CD14-positive monocyte (primary cell): ENCODE measurements around the gene FOXD4. TPM values are rescaled to one million over a fixed set of nuclear protein-coding genes. Genes with fewer than 3 reads are reported as not detected.
"Not testable (repeated sequence)": the region's sequence is repeated elsewhere in the genome, so short reads cannot be mapped to it uniquely, and the experiment has no call there.

Source experiments
- DNase-seq, 3 donors: peaks; one replicate each; pipeline ENCODE4 v3.0.0-alpha.2; 2011 to 2022
- H2AFZ ChIP-seq: 2 replicates; pipeline ENCODE4 v1.6.0; 2012; ENCODE audit warnings: mild to moderate bottlenecking, low read depth, low read length, inconsistent platforms; ENCODE audit not compliant: insufficient read depth, poor library complexity, severe bottlenecking
- H3K27ac ChIP-seq, 2 donors: 1 replicate in 1 of 2; 2 replicates in 1 of 2; pipeline ENCODE4 v1.5.1; 2012 to 2013; ENCODE audit warnings: low read length in 2 of 2, control low read depth in 1 of 2, inconsistent platforms in 1 of 2, low read depth in 1 of 2, mild to moderate bottlenecking in 1 of 2
- H3K27me3 ChIP-seq, 2 donors: one replicate each; pipeline versions ENCODE4 v1.6.0 to v1.6.1; 2011 to 2013; ENCODE audit warnings: low read length in 2 of 2; ENCODE audit not compliant: control insufficient read depth in 2 of 2, insufficient read depth in 2 of 2
- H3K36me3 ChIP-seq, 2 donors: replicated peaks in 1 of 2; 1 replicate in 1 of 2; 2 replicates in 1 of 2; pipeline versions ENCODE4 v1.5.1 to v1.6.1; 2012 to 2013; ENCODE audit warnings: low read length in 2 of 2, control low read depth in 1 of 2, inconsistent platforms in 1 of 2, mild to moderate bottlenecking in 1 of 2; ENCODE audit not compliant: insufficient read depth in 2 of 2, control insufficient read depth in 1 of 2
- H3K4me1 ChIP-seq, 2 donors: 1 replicate in 1 of 2; 2 replicates in 1 of 2; pipeline versions ENCODE4 v1.5.1 to v1.6.1; 2012 to 2013; ENCODE audit warnings: low read length in 2 of 2, control low read depth in 1 of 2, inconsistent platforms in 1 of 2, mild to moderate bottlenecking in 1 of 2, moderate library complexity in 1 of 2; ENCODE audit not compliant: insufficient read depth in 2 of 2, control insufficient read depth in 1 of 2
- H3K4me2 ChIP-seq: replicated peaks from 2 replicates; pipeline ENCODE3; 2012; ENCODE audit warnings: low read length, moderate library complexity, mild to moderate bottlenecking; ENCODE audit not compliant: poor library complexity, severe bottlenecking; ENCODE audit errors: extremely low read depth
- H3K4me3 ChIP-seq, 3 experiments: fragments of 200-600 bp in 1 of 3; sonication (generic) in 1 of 3; replicated peaks in 1 of 3; 1 replicate in 2 of 3; 2 replicates in 1 of 3; pipeline ENCODE4 v1.5.1; 2011 to 2013; ENCODE audit warnings: low read length in 3 of 3, mild to moderate bottlenecking in 3 of 3, control low read depth in 2 of 3, low read depth in 2 of 3, inconsistent platforms in 1 of 3, moderate library complexity in 1 of 3
- H3K79me2 ChIP-seq: 2 replicates; pipeline ENCODE4 v1.6.0; 2012; ENCODE audit warnings: mild to moderate bottlenecking, control low read depth, inconsistent platforms, low read length, moderate library complexity; ENCODE audit not compliant: insufficient read depth
- H3K9ac ChIP-seq: 2 replicates; pipeline ENCODE4 v1.6.0; 2017; ENCODE audit warnings: low read length, mild to moderate bottlenecking; ENCODE audit not compliant: insufficient read depth, poor library complexity, severe bottlenecking
- H3K9me3 ChIP-seq, 2 donors: replicated peaks in 1 of 2; 1 replicate in 1 of 2; 2 replicates in 1 of 2; pipeline versions ENCODE4 v1.5.1 to v1.6.1; 2012 to 2013; ENCODE audit warnings: low read length in 2 of 2, control low read depth in 1 of 2; ENCODE audit not compliant: control insufficient read depth in 1 of 2, insufficient read depth in 1 of 2
- H4K20me1 ChIP-seq: 2 replicates; pipeline ENCODE4 v1.6.0; 2012; ENCODE audit warnings: mild to moderate bottlenecking, low read length, control low read depth, moderate library complexity; ENCODE audit not compliant: insufficient read depth
- H3K27ac Mint-ChIP-seq, 7 donors: one replicate each; pipeline ENCODE4 v1.8.0; 2020; ENCODE audit warnings: mild to moderate bottlenecking in 7 of 7, mixed read lengths in 7 of 7, moderate library complexity in 6 of 7, inconsistent platforms in 2 of 7
- H3K27me3 Mint-ChIP-seq, 3 donors: one replicate each; pipeline ENCODE4 v1.8.0; 2021 to 2022; ENCODE audit warnings: low read depth in 3 of 3, mild to moderate bottlenecking in 3 of 3, mixed read lengths in 3 of 3, moderate library complexity in 3 of 3, inconsistent platforms in 1 of 3
- H3K36me3 Mint-ChIP-seq, 2 donors: one replicate each; pipeline ENCODE4 v1.8.0; 2020; ENCODE audit warnings: mixed read lengths in 2 of 2, inconsistent platforms in 1 of 2, mild to moderate bottlenecking in 1 of 2
- H3K4me1 Mint-ChIP-seq: one replicate; pipeline ENCODE4 v1.8.0; 2020; ENCODE audit warnings: mild to moderate bottlenecking, mixed read lengths
- H3K4me3 Mint-ChIP-seq, 2 donors: one replicate each; pipeline ENCODE4 v1.8.0; 2020; ENCODE audit warnings: mild to moderate bottlenecking in 2 of 2, mixed read lengths in 2 of 2, moderate library complexity in 1 of 2
- H3K9me3 Mint-ChIP-seq, 7 donors: one replicate each; pipeline ENCODE4 v1.8.0; 2020 to 2022; ENCODE audit warnings: mixed read lengths in 7 of 7, mild to moderate bottlenecking in 6 of 7, moderate library complexity in 6 of 7, inconsistent platforms in 2 of 7
- WGBS: methylation state at CpG from one replicate; pipeline ENCODE4 v1.1.5; 2013; ENCODE audit warnings: missing lambda C conversion rate; ENCODE audit not compliant: insufficient coverage; 5-methylcytosine and 5-hydroxymethylcytosine counted together
- intact Hi-C, 2 donors: fragments of 100-400 bp; cut with micrococcal nuclease; formaldehyde crosslinking; loops; one replicate each; pipeline versions ENCODE4 v1.15.0 to v1.15.1; 2023
- polyA plus RNA-seq, 3 donors: library from polyadenylated mRNA; depleted of rRNA in 1 of 3; unstranded in 2 of 3; stranded (reverse) in 1 of 3; fragments of 300-500 nt in 2 of 3; fragments of >200 nt in 1 of 3; fragmentation: Illumina TruSeq in 2 of 3; gene quantifications; 1 replicate in 2 of 3; 2 replicates in 1 of 3; pipeline ENCODE4 v1.2.3, GENCODE V29; 2012 to 2021

FOXD4 gene
- polyA plus RNA-seq, 3 donors = not detected

- DNase-seq, H3K4me3 ChIP-seq: not testable (repeated sequence)
- peaks cover 16 to 29% of the 10 kb centered on the region in 2 donors for H3K36me3 Mint-ChIP-seq
Observed at GRCh38 chr9:117144-117994, 848 bp downstream of the FOXD4 start.

GRCh38 chr9:116239-117077, 1.8 kb downstream of the FOXD4 start:
- H3K27me3 Mint-ChIP-seq = peaks cover 55 to 73% (median 58%) of the 10 kb centered on the region in 3 donors
- DNase-seq = not testable (repeated sequence)

More at GRCh38 chr9:117144-117994, 848 bp downstream of the FOXD4 start:
- Mint-ChIP-seq H3K27ac (peak overlapping the region in 1 of 7 donors; percentile 54), H3K27me3 (peaks cover 50 to 67% (median 57%) of the 10 kb centered on the region in 3 donors), H3K9me3 (peaks cover 0 to 22% (median 10%) of the 10 kb centered on the region in 7 donors), H3K4me3 (peak overlapping the region; percentile 58 to 87), H3K4me1 (peaks cover 29% of the 10 kb centered on the region)
- H3K4me1 ChIP-seq = peaks cover 20 to 25% of the 10 kb centered on the region in 2 donors
- H3K4me2 ChIP-seq, H3K9me3 ChIP-seq, H3K9ac ChIP-seq, H4K20me1 ChIP-seq, H3K27ac ChIP-seq, H3K79me2 ChIP-seq, H2AFZ ChIP-seq, intact Hi-C loops, H3K36me3 ChIP-seq: not testable (repeated sequence)
- H3K27me3 ChIP-seq = peaks cover 25 to 44% of the 10 kb centered on the region in 2 donors
- 1% methylated on average over 25 of the region's 71 CpGs for WGBS

GRCh38 chr9:115118-115451, 3.1 kb downstream of the FOXD4 start:
- Mint-ChIP-seq H3K27me3 (peaks cover 55 to 77% (median 58%) of the 10 kb centered on the region in 3 donors), H3K9me3 (peaks cover 0 to 22% (median 10%) of the 10 kb centered on the region in 7 donors), H3K36me3 (peaks cover 9 to 22% of the 10 kb centered on the region in 2 donors), H3K4me3 (peak overlapping the region; percentile 83 to 97), H3K4me1 (peaks cover 29% of the 10 kb centered on the region)
- DNase-seq, H2AFZ ChIP-seq, H3K4me2 ChIP-seq, H3K9ac ChIP-seq, H3K27ac ChIP-seq, H3K27ac Mint-ChIP-seq, H3K9me3 ChIP-seq, H4K20me1 ChIP-seq, intact Hi-C loops, H3K79me2 ChIP-seq, H3K36me3 ChIP-seq: not testable (repeated sequence)
- Histone ChIP-seq H3K4me3 (peak overlapping the region in 1 of 3 experiments; percentile 68), H3K4me1 (peaks cover 20 to 25% of the 10 kb centered on the region in 2 donors), H3K27me3 (peaks cover 27 to 51% of the 10 kb centered on the region in 2 donors)
- 4% methylated on average over 4 of the region's 11 CpGs for WGBS

More at GRCh38 chr9:116239-117077, 1.8 kb downstream of the FOXD4 start:
- H3K4me2 ChIP-seq, intact Hi-C loops, H3K36me3 ChIP-seq, H3K79me2 ChIP-seq, H2AFZ ChIP-seq, H3K27ac ChIP-seq, H4K20me1 ChIP-seq, H3K4me3 ChIP-seq, H3K9me3 ChIP-seq, H3K9ac ChIP-seq: not testable (repeated sequence)
- peaks cover 0 to 22% (median 10%) of the 10 kb centered on the region in 7 donors for H3K9me3 Mint-ChIP-seq
- H3K36me3 Mint-ChIP-seq = peaks cover 16 to 29% of the 10 kb centered on the region in 2 donors
- peak overlapping the region in 1 of 2 donors; percentile 78 for H3K4me3 Mint-ChIP-seq
- peak overlapping the region in 1 of 7 donors; percentile 35 for H3K27ac Mint-ChIP-seq
- peaks cover 20 to 25% of the 10 kb centered on the region in 2 donors for H3K4me1 ChIP-seq
- peaks cover 29% of the 10 kb centered on the region for H3K4me1 Mint-ChIP-seq
- peaks cover 27 to 51% of the 10 kb centered on the region in 2 donors for H3K27me3 ChIP-seq
- 7% methylated on average over 13 of the region's 41 CpGs for WGBS
